Stimulated activated CD4-positive, alpha-beta T cell treated with anti-CD3 and anti-CD28 coated beads, Interleukin-15, amount 100 ng/mL, for 24 hours (primary cell): ENCODE results near the gene PGAP1.

ENCODE experiments used
- DNase-seq: peaks from one replicate; pipeline ENCODE4 v3.0.0-alpha.2; 2020

The PGAP1 gene

GRCh38 chr2:196876364-196876763 lies 50.1 kb downstream of the PGAP1 start:
- DNase-seq: no peak

GRCh38 chr2:196875414-196875813 lies 51.1 kb downstream of the PGAP1 start:
- DNase-seq: no peak

- no peak for DNase-seq
Measured at GRCh38 chr2:196873511-196873910, 53.0 kb downstream of the PGAP1 start.

GRCh38 chr2:196854629-196855028 lies 71.9 kb downstream of the PGAP1 start:
- no peak for DNase-seq

- no peak for DNase-seq
Measured at GRCh38 chr2:196853301-196854087, 73.0 kb downstream of the PGAP1 start.

GRCh38 chr2:196851088-196851487 lies 75.4 kb downstream of the PGAP1 start:
- DNase-seq: no peak

GRCh38 chr2:196849895-196850294 lies 76.6 kb downstream of the PGAP1 start:
- DNase-seq: no peak

GRCh38 chr2:196846295-196846694 lies 80.2 kb downstream of the PGAP1 start:
- DNase-seq: no peak

- no peak for DNase-seq
Measured at GRCh38 chr2:196845371-196845770, 81.1 kb downstream of the PGAP1 start.

- no peak for DNase-seq
Measured at GRCh38 chr2:196840171-196840570, 86.3 kb downstream of the PGAP1 start.

- no peak for DNase-seq
Measured at GRCh38 chr2:196839574-196839973, 86.9 kb downstream of the PGAP1 start.

GRCh38 chr2:196836440-196836839 lies 90.1 kb downstream of the PGAP1 start:
- DNase-seq: no peak

- DNase-seq: no peak
Measured at GRCh38 chr2:196830701-196831100, 95.8 kb downstream of the PGAP1 start.

- no peak for DNase-seq
Measured at GRCh38 chr2:196827356-196827755, 99.2 kb downstream of the PGAP1 start.

- DNase-seq: no peak
Measured at GRCh38 chr2:196823750-196824522, 102.6 kb downstream of the PGAP1 start.

GRCh38 chr2:196821195-196821594 lies 105.3 kb downstream of the PGAP1 start:
- no peak for DNase-seq

- no peak for DNase-seq
Measured at GRCh38 chr2:196809260-196809659, 117.2 kb downstream of the PGAP1 start, which contains the start of gene C2orf66. Gene C2orf66, minus strand, starts transcription at chr2:196809355. Its CDS starts 19 bp downstream, at chr2:196809336.

GRCh38 chr2:196808083-196808665 lies 118.3 kb downstream of the PGAP1 start:
- no peak for DNase-seq

GRCh38 chr2:196804381-196804780 lies 122.1 kb downstream of the PGAP1 start:
- no peak for DNase-seq

GRCh38 chr2:196802401-196802800 lies 124.1 kb downstream of the PGAP1 start:
- DNase-seq: no peak

GRCh38 chr2:196801674-196802261 lies 124.7 kb downstream of the PGAP1 start:
- no peak for DNase-seq

GRCh38 chr2:196798980-196799379 lies 127.5 kb downstream of the PGAP1 start:
- DNase-seq: no peak

GRCh38 chr2:196792865-196793264 lies 133.6 kb downstream of the PGAP1 start:
- DNase-seq: no peak
